Stimulated activated CD4-positive, alpha-beta T cell treated with anti-CD3 and anti-CD28 coated beads, Interleukin-15, amount 100 ng/mL, for 48 hours (primary cell): ENCODE results near the gene ZZZ3.
"Not testable (repeated sequence)": the region's sequence is repeated elsewhere in the genome, so short reads cannot be mapped to it uniquely, and the experiment has no call there.

Experiments used
- DNase-seq, 2 donors: peaks; one replicate each; pipeline ENCODE4 v3.0.0-alpha.2; 2020; ENCODE audit warnings: low read depth in 2 of 2

The ZZZ3 gene

DNA sequence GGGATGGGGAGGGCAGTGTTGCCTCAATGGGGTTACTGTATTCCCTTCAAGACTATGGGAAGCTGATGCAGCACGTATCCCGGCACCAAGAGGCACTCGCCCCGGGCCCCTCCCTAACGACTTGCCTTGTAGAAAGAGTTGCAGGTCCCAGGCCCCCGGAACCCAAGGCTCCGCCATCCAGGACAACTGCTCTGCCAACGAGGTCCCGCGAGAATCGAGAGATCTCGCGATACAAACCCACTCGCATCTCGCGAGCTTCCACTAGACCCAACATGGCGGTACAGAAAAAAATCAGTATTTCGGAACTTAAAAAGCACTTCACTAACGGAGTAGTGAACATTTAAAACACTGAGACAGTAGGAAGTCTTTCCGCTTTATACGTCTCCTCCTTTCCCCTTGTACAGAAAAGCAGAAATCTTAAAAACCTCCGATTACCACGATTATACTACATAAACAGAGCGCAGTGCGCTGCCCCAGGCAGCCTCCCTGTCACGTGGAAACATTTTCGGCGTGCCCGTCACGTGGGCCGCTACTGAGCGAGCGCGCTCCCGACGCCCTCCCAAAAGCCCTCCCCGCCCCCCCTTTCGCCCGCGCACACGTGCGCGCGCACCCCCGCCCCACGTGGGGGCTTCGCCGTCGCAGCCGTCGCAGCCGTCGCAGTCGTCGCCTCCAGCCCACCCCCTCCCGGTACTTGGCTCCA is at the start of gene ZZZ3:
ZZZ3 (minus strand) TSS at position 199 of the 700 bp plus-strand sequence. CDS start 49,304 bp downstream, outside the sequence.
- peak; percentile 84 to 91 for DNase-seq

DNA sequence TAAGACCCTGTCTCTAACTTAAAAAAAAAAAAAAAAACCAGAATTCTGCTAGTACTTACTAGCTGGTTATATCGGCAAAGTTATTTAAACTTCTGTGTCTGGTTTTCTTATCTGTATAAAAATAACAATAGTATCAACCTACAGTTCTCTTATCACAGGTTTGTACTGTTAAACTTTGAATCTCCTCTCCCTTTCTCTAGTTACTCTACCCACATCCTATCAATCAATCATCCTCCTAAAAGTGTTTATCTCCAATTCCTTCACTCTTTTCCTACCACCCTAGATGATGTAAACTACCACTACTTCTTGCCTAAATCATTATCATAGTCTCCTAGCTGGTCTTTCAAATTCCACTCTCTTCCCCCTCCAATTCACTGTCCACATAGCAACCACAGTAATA is 49.6 kb upstream of the ZZZ3 start:
- no peak for DNase-seq

DNA sequence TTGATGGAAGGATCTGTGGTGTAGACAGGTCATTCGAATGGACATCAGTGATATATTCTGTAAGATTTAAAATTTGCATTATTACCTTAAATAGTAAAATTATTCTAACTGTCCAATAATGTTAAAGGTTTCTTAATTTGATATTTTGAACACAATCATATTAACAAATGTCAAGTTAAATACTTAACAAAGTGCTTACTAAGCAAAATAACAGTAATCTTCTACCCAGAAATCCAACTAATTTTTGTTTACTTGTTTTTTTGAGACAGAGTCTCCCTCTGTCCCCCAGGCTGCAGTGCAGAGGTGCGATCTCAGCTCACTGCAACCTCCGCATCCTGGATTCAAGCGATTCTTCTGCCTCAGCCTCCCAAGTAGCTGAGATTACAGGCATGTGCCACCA is 43.2 kb upstream of the ZZZ3 start:
- DNase-seq: no peak

DNA sequence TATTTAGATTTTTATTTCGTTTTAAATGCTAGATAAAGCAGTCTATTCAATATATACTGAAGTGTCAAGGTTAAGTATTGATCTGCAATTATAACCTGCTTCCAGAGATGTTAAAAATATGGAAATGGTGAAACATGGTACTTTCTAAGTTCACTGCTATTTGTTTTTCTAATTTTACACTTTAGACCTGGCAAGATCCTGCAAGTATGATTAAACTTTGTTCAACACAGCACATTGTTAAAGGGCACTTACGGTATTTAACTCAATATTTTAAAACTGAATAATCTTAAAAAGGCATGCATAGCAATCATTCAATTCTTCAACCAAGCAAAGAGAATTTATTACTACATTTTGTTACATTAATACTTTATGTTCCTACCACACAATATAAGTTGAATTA is 35.7 kb upstream of the ZZZ3 start:
- DNase-seq: no peak

DNA sequence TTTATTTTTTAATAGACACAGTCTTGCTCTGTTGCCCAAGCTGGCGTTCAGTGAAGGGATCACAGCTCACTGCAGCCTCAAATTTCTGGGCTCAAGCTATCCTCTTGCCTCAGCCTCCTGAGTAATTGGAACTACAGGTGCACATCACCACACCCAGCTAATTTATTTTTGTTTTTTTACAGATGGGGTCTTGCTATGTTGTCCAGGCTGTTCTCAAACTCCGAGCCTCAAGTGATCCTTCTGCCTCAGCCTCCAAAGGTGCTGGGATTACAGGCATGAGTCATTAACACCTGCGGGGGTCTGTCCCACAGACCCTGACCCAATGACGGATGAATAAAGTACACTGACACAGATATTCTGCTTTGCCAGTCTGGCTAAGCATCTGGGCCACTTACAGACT is 33.6 kb upstream of the ZZZ3 start:
- DNase-seq: no peak

DNA sequence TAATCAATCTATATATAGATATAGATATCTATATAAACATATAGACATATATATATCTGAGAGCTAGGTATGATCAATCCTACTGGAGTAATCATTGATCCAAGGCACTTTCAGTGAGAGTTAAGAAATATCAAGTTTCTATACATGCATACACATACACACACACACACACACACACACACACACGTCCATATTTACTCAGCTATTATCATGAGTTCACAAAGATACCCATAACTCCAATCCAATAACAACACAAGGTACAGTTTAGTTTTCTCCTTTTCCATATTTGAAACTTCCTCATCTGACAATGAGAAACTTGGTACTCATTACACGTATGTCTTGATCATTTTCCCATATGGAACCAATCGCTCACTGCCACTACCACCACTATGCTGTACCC is 27.3 kb upstream of the ZZZ3 start:
- DNase-seq: no peak

DNA sequence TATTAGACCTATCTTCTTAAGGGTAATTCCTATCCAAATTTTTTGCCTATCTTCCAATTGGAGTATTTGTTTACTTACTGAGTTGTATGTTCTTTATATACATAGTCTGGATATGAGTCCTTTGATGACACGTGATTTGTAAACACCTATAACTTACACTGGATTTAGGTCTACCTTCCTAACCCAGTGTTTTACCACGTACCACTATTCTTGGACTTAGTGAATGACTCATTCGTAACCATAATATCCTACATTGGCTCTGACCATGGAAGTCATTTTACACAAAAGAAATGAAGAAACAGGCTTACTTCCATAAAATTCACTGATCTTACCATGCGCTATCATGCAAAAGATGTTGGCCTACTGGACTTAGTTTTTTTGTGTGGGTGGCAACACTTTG is 23.9 kb upstream of the ZZZ3 start:
- DNase-seq: no peak

DNA sequence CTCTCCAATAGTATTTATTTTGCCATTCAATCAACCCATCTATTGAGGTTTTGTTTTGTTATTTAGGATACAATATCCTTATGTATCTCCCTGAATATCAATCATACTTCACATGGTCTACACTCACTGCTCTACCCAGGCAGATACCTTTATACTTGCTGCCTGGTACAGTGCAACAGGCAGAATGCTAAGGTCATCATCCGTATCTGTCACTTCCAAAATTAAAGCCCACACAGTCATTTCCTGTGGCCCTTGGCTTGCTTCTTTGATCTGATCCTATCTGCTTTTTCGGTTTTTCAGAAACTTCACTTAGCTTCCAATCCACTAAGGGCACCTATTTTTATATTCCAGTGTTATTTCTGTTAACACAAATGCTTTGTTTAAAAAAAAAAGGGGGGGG is 22.3 kb upstream of the ZZZ3 start:
- no peak for DNase-seq

DNA sequence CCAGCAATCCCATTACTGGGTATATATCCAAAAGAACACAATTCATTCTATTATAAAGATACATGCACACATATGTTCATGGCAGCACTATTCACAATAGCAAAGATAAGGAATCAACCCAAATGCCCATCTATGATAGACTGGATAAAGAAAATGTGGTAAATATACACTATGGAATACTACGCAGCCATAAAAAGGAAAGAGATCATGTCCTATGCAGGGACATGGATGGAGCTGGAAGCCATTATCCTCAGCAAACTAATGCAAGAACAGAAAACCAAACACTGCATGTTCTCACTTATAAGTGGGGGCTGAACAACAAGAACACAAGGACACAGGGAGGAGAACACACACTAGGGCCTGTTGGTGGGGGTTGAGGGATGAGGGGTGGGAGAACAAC is 17.2 kb upstream of the ZZZ3 start:
- not testable (repeated sequence) for DNase-seq

DNA sequence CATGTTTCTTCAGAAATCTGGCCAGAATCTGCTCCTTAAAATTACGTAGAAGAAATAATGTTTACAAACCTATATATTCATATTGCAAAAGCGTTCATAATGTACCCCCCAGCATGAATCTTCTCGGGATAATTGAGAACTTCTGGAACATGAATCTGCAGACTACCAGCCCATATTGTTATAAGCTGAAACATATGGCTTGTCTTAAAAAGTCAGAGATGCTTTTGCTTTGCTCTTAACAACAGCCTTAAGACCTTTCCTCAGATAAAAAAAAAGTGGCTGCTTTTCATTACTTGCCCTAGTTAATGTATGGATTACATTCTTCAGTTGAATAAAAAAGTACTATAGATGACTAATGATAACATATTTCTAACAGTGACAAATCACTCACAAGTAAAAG is 15.0 kb upstream of the ZZZ3 start:
- DNase-seq: no peak

DNA sequence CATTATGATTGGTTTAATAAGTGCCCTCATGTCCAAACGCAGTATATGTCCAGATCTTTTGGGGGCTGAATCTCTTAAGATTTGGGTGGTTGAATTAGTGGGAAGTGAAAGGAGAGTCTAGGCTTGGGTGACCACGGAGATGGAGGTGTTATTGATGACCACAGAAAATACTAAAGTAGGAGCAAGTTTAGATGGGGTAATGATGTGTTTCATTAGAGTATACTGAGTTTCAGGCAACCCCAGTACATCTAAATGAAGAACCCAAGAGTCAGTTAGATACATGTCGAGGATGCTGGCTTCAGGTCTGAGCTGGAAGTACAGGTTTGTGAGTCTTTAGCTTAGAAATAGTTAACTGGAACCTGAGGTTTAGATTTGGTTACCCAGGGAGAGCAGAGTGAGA is 6.5 kb upstream of the ZZZ3 start:
- no peak for DNase-seq

DNA sequence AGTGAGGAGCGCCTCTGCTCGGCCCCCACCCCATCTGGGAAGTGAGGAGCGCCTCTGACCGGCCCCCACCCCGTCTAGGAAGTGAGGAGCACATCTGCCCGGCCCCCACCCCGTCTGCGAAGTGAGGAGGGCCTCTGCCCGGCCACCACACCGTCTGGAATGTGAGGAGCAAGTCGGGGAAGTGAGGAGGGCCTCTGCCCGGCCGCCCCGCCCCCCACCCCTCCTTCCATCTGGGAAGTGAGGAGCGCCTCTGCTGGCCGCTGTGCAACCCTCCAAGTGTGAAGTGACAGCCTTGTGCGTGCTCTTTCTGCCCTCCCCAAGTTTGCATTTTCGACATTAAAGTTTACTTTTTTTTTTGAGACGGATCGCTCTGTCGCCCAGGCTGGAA is 5.1 kb upstream of the ZZZ3 start:
- no peak for DNase-seq

DNA sequence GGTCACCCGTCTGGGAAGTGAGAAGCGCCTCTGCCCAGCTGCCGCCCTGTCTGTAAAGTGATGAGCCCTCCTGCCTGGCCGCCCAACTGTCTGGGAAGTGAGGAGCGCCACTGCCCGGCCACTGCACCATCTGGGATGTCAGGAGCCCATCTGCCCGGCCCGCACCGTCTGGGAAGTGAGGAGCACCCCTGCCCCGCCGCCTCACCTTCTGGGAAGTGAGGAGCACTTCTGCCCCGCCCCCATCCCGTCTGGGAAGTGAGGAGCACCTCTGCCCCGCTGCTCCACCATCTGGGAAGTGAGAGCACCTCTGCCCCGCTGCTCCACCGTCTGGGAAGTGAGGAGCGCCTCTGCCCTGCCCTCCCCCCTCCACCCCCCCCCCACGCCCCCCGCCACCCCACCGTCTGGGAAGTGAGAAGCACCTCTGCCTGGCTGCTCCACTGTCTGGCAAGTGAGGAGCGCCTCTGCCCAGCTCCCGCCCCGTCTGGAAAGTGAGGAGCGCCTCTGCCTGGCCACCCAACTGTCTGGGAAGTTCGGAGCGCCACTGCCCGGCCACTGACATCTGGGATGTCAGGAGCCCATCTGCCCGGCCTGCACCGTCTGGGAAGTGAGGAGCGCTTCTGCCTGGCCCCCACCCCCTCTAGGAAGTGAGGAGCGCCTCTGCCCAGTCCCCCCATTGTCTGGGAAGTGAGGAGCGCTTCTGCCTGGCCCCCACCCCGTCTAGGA is 4.5 kb upstream of the ZZZ3 start:
- no peak for DNase-seq

DNA sequence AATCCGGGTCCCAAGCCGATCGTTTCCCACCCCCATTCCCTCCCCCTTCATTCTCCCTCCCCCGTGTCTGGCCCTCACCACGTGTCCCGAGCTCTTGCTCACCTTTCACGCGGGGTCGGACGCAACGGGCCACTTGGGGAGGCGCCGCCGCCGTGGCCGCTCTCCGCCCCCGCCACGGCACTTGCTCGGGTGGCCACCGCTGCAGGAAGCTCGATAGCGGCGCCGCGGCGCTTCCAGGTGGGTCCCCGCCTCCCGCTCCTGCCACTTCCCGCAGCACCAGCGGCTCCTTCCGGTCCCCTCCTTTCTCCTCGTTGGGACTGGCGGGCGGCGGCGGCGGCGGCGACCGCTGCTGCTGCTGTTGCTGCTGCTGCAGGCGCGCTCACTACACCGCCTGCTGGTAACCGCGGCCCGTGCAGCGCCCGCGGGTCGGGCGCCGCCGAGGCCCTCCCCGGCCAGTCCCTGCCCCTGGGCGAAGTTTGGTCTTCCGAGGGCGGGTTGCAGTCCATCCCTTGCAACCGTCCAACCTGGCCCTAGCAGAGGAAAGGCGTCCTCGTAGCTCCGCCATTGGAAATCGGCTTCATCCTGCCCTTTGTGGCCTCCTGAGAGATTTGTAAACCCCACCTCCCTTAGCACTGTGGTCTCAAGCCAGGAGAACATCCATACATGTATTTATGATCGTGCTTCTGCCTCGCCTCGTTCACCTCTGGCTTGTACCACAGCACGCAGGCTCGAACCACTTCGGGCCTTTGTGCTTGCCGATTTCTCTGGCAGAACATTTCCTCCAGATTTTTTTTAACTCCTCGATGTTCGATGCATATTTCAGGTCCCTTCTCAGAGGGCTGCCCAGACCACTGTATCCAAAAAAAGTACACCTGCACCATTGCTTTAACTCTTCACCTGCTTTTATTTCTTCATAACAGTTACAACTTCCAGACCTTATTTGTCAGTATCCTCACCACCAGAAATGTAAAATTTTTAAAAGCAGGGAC is 996 bp upstream of the ZZZ3 start:
- DNase-seq: peak; percentile 88 to 90

DNA sequence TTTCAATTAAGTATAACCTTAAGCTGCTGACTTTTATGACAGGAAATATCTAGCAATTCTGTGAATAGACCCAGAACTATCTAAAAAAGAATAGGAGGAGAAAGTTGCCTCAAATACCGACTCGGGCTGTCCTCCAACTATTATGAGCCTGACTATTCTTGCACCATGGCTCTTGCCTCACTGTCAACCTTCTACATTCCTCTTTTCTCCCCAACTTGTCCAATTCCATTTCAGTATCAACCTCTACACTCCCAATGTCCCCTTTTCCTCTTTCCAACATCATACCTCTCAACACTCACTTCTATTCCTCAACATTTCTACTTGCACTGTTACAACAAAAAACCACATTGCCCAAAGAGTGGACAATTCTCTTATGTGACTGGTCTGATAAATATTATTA is 2.3 kb downstream of the ZZZ3 start:
- DNase-seq: no peak

DNA sequence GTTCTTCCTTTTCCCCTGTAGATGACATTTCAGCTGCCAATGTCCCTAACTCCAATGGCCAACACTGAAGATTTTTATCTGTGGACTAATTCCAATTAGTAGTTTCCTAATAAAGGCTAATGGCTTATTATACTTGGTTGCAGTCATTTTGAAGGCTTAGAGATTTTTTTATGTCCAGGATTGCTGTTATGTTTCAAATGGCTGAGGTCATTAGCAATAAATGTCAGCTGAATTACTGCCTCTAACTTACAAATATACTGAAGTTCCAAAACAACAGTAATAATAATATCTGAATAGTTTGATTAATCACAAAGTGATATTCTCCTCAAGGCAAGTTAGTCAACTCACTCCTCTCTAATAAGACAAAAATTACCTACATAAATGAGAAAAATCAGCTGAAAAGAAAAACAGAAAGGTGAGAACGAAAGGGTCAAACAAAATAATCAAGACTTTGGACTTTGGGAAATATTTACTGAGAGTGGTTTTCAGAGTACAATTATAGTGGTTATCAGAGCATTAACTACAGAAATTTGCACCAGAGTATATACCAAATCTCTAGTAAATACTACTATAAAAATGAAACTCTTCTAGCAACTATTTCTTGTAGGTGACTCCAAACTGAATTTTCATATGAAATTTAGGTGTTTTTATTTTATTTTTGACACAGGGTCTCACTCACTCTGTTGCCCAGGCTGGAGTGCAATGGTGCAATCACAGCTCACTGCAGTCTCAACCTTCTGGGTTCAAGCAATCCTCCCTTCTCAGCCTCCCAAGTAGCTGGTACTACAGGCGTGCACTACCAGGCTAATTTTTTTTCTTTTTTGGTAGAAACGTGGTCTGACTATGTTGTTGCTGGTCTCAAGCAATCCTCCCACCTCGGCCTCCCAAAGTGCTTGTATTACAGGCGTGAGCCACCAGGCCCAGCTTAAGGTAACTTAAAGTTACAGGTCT is 3.5 kb downstream of the ZZZ3 start:
- DNase-seq: no peak

DNA sequence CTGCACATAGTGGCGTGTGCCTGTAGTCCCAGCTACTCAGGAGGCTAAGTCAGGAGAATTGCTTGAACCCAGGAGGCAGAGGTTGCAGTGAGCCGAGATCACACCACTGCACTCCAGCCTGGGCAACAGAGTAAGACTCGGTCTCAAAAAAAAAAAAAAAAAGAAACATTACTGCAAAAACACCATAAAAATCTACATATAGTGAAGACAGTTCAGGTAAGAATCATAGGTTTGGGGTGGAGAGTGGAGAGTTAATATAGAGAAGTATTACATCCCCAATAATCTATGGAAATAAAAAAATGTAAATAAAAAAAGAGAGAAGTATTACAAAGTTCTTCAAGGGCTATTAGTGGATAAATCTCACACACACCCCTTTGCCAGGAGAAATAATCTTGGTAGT is 7.7 kb downstream of the ZZZ3 start:
- not testable (repeated sequence) for DNase-seq

DNA sequence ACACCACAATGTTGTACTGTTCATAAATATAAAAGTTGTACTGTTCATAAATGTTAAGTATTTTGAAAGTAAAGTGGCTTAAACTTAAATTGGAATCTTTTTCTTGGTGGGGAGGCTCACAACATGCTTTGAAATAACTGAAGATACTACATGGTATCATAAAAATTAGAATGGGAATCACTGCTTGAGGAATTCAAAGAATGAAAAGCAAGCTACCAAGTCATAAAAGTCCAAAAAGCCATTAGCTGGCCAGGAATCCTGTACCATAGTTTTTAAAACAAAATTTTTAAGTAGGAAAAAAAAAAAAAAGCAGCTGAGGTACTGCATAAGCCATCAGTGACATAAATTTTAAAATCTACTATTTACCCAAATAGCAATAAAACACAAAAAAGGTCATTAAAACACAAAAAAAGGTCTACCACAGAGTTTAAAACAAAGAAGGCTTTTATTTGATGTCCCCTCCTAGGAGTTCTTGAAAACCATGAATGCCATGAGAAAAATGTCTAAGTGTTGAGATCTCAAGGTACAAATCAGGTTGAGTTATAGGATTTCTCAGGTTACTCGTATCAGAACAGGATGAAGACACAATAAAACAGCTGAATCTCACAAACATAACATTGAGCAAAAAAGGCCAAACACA is 8.6 kb downstream of the ZZZ3 start:
- no peak for DNase-seq

DNA sequence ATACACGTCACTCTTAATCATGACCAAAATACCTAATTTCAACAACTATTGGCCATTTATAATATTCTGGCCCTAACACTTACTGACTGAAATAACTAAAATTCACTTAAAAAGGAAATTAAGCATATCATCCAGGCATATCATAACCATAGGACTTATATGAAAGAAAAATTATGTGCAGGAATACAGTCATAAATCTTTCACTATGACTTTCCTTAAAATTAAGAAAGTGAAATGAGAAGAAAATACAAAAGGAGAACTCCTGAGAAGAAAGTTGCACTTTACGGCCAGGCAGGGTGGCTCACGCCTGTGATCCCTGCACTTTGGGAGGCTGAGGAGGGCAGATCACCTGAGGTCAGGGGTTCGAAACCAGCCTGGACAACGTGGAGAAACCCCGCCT is 9.4 kb downstream of the ZZZ3 start:
- DNase-seq: no peak

DNA sequence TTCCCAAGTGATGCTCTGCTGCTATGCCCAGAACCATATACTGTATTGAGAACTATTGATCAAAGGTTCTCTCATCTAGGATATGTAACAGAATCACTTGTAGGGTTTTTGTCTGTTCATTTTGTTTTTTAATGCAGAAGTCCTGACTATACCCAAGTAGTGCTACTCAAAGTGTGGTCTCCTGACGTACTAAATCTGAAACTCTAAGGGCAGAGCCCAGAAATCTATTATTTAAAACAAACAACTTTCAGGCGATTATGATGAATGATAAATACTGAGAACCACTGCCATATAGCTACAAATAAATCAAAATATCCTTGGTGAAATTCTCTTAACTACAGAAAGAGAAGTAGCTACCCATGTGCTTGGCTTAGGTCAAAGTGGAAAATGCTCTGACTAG is 10.1 kb downstream of the ZZZ3 start:
- no peak for DNase-seq

DNA sequence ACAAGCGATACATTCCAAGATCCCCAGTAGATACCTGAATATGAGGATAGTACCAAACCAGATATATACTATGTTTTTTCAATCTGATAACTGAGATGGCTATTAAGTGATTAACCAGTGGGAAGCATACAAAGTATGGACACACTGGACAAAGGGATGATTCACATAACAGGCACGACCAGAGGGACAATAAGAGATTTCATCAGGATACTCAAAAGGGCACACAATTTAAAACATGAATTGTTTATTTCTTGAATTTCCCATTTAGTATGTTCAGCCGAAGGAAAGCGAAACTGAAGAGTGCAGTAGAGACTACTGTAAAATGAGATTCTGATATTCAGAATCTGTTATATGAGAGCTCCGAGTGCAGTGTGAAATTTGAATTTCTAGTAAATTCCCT is 10.6 kb downstream of the ZZZ3 start:
- DNase-seq: no peak
